ENCODE measurements around the gene TENM4.

GRCh38 chr11:79047980-79048379 is 392.9 kb downstream of the TENM4 start:
- TF ChIP-seq CTCF (IDR thresholded peaks at IDR 0.05): no peak
- no peak for TF ChIP-seq POLR2AphosphoS5 (IDR thresholded peaks at IDR 0.05; ENCODE audit: low read depth, low read length)
